Measurements from ENCODE around the gene PSMB1.

DNA sequence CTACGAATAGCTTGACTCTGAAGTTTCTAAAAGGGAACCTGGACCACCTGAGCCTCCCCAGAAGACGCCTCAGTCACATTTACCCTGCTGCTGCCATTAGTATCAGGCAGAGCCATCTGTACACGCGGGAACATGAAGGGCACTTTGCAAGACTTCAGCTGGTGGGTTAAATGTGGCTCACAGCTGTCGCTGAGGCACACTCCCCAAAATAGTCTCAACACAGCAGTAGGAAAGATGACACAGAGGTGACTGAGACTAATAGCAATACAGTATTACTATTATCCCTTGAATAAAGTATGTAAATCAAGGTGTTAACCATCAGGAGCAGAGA, 29.0 kb downstream of the PSMB1 start:
- TF ChIP-seq, protein P1, sequence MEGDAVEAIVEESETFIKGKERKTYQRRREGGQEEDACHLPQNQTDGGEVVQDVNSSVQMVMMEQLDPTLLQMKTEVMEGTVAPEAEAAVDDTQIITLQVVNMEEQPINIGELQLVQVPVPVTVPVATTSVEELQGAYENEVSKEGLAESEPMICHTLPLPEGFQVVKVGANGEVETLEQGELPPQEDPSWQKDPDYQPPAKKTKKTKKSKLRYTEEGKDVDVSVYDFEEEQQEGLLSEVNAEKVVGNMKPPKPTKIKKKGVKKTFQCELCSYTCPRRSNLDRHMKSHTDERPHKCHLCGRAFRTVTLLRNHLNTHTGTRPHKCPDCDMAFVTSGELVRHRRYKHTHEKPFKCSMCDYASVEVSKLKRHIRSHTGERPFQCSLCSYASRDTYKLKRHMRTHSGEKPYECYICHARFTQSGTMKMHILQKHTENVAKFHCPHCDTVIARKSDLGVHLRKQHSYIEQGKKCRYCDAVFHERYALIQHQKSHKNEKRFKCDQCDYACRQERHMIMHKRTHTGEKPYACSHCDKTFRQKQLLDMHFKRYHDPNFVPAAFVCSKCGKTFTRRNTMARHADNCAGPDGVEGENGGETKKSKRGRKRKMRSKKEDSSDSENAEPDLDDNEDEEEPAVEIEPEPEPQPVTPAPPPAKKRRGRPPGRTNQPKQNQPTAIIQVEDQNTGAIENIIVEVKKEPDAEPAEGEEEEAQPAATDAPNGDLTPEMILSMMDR (IDR thresholded peaks at IDR 0.05; ENCODE audit: low read length) = no peak
- no peak for TF ChIP-seq EZH2 (IDR thresholded peaks at IDR 0.05; ENCODE audit: borderline replicate concordance, low read length)

Measured in OCI-LY1 (cell line).